HG03025 (cell line): ENCODE results near the gene ZNF574.
"Not testable (repeated sequence)": the region's sequence is repeated elsewhere in the genome, so short reads cannot be mapped to it uniquely, and the experiment has no call there.

Source experiments
- ATAC-seq: cut with Tn5 transposase; IDR thresholded peaks from one replicate; pipeline ENCODE4 v1.9.1; 2021; ENCODE audit warnings: mild to moderate bottlenecking, moderate library complexity; ENCODE audit not compliant: unreplicated experiment, low FRiP score

The ZNF574 gene

DNA sequence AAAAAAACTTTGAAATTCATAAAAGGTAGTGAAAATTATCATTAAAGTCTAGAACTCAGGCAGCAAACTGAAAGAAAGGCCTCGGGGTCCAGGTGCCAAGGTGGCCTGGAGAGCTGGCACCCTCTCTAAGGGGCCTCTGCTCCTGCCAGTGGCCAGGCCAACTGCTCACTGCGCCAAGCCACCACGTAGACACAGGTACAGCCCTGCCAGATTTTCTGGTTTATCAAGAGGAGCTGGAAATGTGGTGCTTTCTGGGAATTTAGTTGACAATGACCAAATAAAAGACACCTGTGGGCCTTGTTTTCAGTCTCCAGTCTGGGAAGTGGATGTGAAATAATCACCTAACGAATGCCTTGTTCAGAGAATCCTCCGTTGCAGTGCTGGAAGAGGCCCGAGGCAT is 22.8 kb downstream of the ZNF574 start:
- no peak for ATAC-seq

DNA sequence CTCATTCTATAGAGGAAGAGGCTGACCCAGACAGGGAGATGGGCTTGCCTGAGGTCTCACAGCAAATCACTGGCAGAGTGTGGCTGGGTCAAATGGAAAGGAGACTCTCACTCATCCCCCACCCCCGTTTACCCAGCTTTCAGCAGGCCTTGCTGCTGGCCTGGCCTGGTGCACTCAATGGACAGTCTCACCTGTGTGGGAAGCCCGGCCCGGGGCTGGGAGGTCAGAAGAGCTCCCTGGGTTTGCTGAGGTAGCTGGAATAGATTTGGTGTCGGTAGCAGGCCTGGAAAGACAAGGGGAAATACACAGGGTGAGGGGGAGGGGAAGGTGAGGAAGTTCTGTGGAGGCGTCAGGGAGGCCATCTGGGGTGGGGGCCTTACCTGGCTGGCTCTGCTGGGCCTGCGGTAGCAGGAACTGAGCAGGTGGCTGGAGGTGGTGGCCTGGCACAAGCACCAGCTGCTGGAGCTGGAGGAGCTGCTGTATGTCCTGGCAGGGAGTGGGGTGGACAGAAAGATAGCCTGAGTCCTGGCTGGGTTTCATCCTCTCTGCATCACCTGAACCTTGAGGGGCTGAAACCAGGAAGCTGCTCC is 23.5 kb downstream of the ZNF574 start:
- ATAC-seq = no peak

DNA sequence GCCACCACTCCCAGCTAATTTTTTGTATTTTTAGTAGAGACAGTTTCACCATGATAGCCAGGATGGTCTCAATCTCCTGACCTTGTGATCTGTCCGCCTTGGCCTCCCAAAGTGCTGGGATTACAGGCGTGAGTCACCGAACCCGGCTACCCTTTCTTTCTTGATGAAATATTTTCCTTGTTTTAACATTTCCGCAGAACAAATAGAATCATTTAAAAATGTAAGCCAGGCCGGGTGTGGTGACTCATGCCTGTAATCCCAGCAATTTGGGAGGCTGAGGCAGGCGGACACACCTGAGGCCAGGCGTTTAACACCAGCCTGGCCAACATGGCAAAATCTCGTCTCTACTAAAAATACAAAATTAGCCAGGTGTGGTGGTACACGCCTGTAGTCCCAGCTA is 24.3 kb downstream of the ZNF574 start:
- ATAC-seq = not testable (repeated sequence)

DNA sequence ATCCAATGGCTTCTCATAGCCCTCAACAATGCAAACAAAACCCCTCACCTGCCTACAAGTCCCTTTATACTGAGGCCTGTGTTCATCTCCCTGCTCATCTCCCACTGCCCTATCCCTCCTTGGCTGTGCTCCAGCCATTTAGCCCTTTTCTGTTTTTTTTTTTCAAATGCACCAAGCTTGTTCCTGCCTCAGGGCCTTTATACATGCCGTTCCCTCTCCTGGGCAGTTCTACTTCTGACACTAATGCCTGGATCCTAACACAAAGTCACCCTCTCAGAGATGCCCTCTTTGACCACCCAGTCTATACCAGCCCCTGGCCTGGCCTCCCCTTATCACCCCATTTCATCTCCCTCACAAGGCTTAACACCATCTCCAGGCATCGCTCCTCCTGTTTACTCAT is 26.9 kb downstream of the ZNF574 start:
- no peak for ATAC-seq

DNA sequence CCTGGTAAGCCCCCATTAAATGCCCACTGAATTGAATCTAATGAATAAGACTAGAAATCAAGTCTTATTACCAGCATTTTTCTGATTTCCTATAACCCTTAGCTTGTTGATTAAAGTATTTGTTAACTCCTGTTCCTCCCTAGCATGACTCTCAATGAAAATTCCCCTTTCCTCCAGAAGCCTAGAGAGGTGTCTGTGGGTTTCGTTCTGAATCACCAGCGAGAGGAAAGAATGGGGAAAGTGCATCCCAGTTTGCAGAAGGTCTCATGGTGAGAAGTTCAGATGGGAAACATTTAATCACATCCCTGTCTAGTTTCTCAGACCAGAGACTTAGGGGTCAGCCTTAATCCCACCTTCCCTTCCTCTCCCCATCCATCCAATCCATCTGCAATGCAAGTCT is 29.4 kb downstream of the ZNF574 start:
- ATAC-seq = no peak

DNA sequence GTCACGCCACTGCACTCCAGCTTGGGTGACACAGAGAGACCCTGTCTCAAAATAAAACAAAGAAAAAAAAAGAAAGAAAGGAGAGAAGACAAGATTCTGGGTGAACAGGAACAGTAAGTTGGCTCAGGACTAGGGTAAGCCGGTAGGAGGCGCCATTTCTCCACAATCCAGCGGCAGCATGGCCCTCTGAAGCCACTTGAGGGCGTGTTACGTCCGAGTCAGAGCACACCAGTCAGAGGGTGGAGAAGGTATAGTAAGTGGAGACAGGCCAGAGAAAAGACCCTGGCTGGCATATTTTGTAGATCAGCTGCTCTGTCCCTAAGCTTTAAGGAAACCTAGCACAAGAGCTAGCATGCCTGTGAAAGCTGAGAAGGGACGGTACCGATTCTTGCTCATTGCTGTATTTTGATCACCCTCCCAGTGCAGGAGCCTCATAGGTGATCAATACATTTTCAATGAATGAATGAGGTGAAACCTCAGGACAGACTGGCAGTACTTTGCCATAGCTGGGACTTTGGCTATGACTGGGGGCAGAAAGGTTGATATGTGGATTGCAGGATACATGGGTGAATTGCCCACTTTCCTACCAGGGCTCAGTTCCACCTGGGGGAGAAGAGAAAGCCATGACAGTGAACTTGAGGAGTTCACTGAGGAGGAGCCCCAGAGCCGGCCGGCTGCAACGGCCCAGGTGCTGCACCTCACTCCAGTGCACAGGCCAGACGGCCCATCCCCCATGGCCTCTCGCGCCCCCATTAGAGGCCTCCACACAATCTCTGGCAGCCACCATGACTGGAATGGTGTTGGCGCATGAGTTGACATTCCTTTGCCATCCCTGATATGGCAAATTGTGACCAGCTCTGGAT is 32.8 kb downstream of the ZNF574 start:
- no peak for ATAC-seq

DNA sequence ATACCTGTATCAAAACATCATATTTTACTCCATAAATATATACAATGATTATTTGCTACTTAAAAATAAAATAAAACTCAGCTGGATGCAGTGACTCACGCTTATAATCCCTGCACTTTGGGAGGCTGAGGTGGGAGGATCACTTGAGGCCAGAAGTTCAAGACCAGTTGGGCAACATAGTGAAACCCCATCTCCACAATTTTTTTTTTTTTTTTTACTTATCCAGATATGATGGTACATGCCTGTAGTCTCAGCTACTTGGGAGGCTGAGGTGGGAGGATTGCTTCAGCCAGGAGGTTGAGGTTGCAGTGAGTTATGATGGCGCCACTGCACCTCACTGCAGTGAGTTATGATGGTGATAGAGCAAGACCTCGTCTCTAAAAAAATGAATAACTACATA is 33.9 kb downstream of the ZNF574 start:
- ATAC-seq = no peak

DNA sequence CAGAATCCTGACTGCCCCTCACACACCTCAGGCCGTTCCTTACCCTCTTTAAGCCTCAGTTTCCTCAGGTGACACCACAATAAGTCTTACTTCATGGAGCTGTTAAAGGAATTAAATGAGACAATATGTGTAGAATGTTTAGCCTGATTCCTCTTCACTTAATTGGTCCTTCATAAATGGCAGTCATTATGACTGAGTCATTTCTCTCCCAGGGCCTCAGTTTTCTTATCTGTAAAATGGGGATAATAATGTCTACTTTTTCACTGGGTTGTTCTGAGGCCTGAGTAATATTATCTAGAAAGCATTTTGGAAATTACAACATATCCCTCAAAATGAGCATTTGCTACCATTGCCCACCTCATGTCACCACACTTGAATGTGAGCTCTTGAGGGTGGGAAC is 34.7 kb downstream of the ZNF574 start:
- no peak for ATAC-seq

DNA sequence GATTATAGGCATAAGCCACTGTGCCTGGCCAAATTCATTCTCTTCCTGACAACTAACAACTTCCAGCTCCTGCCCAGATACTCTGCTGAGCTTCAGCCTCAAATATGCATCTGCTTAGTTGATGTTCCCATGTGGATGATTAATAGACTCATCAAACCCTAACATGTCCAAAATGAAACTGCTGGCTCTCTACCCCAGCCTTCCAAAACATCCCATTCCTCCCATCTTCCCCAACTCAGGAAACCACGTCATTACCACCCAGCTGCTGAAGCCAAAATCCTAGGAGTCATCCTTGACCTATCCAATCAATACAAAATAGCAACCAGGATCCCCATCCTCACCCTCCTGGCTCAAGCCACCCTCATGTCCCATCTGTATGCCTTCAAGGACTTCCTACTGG is 35.4 kb downstream of the ZNF574 start:
- ATAC-seq = no peak

DNA sequence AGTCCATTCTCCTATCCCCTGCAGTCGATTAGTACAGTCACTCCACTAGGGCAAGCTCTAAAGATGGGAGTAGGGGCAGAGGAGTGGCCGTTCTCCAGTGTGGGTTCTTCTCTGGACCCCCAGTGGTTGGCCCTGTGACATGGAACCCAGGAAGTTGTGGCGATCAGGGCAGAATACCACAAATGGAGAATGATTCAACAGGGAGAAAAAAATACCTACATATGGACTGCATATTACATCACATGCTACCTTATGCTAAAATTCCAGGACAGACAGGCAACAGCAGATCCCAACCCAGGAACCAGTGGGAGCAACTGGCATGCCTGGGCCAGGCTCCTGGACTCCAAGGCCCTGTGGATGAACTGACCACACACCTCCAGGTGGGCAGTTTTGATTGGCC is 35.8 kb downstream of the ZNF574 start:
- no peak for ATAC-seq

DNA sequence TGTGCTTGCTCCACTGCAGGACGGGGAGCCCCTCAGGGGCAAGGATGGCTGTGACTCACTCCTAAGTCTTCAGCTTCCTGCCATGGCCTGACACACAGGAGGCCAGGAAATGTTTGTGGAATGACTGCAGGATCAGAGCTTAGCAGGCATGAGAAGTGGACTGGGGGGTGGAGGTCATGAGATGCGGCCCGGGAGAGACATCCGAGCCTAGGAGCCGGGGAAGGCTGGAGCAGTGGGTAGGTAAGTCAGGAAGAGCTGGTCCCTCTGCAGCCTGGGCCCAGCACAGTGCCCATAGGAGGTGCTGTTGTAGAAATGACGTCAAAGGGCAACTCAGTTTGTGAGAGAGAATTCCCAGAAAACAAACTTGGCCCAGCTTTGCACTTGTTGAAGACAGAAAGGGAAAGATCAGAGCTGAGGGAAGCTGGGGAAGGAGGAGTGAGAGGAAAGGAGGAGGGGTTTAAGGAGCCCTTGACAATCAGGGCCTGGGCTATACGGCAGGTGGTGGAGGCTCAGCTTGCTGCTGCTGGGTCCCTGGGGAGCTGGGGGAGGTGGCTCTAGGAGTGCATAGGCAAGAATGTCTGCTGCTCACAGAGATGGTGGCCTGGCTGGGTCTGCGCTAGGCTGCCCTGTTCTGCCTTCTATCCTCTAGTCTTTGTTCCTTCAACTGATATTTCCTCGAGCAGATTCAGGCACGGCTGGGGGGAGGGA is 37.8 kb downstream of the ZNF574 start:
- ATAC-seq = no peak

DNA sequence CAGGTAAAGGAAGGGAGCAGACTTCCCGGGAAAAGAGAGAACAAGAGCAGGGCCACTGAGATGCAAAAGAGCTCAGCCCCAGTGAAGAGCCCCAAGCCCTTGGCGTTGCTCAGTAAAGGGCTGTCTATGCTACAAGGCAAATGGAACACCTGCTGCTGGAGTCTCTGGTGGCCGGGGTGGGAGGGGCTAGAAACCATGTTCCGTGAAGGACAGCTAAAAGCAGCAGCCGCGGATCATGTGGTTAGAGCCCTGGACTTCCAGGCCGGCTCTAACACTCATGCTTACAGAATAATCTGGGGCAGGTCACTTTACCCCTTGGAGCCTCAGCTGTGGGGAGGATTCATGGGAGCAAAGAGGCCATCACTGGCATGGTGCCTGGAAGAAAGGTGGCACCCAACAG is 38.4 kb downstream of the ZNF574 start:
- ATAC-seq = no peak

DNA sequence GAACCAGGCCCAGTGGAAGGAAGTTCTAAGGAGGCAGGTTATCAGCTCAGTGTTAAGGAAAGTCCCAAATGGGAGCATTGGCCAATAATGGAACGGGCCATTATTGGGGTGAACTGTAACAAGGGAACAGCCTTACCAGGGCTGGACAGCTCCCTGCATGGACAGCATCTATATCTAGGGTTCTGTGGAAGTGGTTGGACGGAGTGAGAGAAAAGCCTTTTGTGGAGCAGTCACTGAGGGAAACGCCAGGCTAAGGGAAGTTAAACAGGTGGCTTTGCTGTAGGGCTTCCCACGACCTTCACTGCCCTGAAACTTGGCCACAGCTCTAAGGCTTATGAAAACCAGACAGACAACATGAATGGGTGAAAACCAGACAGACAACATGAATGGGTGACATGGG is 39.3 kb downstream of the ZNF574 start:
- ATAC-seq = no peak

DNA sequence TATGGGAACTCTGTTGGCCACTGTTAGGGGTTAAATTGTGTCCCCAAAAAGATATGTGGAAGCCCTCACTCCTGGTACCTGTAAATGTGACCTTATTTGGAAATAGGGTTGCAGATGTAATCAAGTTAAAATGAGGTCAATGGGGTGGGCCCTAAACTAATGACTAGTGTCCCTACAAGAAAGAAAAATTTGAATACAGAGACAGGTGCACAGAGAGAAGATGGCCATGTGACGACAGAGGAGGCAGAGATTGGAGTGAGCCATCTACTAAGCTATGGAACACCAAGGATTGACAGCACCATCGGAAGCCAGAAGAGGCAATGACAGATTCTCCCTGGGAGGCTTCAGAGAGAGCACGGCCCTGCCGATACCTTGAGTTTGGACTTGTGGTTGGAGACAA is 39.7 kb downstream of the ZNF574 start:
- no peak for ATAC-seq

DNA sequence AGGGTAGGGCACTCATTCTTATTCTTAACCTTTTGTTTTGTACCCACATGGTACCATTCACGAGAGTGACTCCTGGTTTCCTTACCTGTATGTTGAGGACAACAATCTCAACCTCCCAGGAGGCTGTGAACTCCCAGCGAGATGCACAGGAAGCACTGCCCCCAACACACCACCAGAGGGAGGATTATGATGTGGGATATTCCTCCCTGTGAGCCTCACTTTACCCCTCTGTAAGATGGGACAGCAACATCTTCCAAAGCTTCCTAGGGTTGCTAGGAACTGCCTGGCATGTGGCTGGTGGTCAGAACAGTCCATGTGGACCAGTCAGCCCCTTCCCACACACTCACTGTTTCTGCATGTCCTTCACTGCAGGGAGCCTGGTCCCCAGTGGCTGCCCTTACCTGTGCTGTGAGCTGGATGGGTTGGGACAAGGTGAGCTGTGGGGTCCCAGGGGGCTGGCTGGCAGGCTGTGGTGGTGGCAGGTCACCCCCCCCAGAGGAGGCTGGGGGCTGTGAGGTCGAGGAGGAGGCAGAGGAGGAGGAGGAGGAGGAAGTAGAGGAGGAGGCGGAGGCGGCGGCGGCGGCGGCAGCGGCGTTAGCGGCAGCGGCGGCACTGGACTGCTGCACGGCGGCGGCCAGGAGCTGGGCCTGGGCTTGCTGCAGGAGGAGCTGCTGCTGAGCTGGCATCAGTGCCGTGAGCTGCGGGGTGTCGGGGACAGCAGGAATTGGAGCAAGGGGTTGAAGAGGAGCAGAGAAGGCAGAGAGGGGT is 40.5 kb downstream of the ZNF574 start:
- ATAC-seq = no peak

DNA sequence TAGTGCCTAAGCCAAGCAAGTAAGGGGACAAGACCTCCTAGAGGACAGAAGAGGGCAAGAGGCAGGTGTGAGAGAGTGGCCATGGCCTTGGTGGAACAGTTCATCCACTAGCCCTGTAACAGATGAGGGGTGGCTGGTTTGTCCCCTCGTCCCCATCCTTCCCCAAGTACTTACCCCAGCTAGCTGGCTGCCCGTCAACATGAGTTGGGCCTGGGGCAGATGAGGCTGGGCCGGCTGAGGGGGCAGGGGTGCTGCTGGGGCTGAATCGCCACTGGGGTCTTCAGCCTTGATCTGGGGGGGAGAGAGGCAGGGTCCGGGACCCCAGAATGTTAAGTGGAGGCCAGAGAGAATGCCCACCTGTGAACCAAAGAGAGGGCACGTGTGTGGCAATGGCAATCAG is 41.1 kb downstream of the ZNF574 start:
- ATAC-seq = no peak

DNA sequence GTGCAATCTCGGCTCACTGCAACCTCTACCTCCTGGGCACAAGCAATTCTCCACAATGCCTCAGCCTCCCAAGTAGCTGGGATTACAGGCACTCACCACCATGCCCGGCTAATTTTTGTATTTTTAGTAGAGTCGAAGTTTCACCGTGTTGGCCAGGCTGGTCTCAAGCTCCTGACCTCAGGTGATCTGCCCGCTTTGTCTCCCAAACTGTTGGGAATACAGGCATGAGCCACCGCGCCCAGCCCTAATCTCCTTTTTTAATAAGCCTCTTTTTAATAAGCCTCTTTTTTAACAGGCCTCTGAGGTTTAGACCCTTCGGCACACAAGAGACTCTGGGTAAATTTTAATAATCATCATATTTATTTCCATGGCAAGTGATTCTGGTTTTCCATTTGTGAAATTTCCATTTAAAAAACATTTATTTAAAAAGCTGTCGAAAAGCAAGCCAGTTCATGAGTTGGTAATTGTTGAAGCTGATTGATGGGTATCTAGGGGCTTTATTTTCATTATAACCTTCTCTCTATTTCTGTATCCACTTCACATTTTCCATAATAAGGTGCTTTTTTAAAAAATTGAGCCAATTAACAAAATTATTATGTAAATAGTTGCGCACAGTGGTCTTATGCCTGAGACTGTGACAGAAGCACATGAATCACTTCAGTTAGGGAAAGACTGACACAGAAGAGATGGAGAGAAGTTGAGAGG is 44.5 kb downstream of the ZNF574 start:
- no peak for ATAC-seq

DNA sequence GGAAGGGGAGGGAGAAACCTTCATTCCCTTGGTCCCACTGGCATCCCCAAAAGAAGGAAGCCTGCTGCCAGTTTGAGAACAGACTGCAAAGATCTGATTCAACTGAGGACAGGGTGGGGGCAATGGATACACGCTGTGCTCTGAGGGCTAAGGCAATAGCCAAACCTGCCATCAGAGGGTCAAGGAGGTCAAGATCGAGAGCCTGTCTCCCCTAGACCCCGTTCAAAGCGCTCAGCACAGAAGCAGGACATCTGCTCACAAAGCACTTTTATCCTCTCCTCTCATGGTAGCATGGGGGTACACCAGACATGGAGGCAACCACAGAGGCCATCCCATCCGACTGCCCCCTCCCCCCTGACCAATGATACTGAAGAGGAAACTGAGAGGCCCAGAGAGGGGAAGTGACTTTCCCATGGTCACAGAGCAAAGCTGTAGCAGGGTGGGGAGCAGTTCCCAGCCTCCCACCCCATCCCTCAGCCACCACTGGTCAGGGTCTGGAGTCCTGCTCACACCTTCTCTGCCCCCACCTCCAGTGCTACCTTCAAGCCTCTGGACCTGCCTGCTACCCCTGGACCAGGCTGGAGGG is 45.2 kb downstream of the ZNF574 start:
- no peak for ATAC-seq

DNA sequence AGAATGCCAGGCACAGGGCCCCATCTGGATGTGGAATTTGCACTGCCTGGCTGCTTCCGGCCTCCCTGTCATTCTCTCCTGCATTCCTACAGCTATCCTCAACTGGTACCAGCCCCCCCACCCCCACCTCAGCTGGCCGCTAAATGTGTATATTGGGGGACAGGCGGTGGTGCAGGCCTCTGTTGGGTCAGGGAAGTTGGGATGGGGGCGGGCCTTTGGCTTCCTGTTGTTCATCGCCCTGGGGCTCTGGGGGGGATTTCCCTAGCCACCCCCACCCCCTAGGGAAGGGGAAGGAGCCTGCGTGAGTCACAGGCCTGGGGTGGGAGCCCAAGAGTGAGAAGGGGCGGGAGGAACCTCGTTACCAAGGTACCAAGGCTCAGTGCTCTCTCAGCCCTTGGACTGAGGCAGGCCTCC is 45.7 kb downstream of the ZNF574 start:
- no peak for ATAC-seq
